NCI-H2081 (cell line): ENCODE measurements around the gene ATG13.

ENCODE experiments used
- DNase-seq, 2 experiments: peaks; one replicate each; lab custom pipeline; 2025; lab: John Stamatoyannopoulos, UW

Gene ATG13

DNA sequence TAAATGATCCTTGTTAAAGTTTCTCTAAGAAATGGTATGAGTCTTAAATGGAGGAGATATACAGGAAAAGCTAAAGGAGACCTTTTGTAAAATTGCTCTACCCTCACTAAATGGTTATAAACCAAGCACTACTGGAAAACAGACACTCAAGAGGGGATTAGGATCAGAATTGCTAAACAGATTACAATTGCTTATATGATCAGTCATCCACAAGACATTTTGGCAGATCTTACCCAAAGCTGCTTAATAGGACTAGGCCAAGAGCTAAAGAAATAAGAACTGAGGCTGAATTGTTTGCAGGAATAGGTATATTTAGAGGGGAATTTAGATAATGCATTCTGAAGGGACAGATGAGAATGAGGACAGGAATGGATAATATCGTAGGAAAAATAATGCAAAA lies 9.8 kb upstream of the ATG13 start:
- DNase-seq: no peak

DNA sequence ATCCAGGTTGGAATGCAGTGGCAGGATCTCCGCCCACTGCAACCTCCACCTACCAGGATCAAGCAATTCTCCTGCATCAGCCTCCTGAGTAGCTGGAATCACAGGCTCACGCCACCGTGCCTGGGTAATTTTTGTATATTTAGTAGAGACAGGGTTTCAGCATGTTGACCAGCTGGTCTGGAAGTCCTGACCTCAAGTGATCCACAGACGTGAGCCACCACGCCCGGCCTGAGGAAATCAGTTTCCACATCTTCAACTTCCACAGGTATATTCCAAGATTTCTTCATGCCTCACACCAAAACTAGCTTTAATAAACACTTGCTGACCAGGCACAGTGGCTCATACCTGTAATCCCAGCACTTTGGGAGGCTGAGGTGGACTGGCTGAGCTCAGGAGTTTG lies 8.0 kb upstream of the ATG13 start:
- no peak for DNase-seq

GRCh38 chr11:46611526-46612304 lies 5.6 kb upstream of the ATG13 start:
- no peak for DNase-seq

- DNase-seq: no peak
Measured at GRCh38 chr11:46612326-46612725, 5.0 kb upstream of the ATG13 start.

DNA sequence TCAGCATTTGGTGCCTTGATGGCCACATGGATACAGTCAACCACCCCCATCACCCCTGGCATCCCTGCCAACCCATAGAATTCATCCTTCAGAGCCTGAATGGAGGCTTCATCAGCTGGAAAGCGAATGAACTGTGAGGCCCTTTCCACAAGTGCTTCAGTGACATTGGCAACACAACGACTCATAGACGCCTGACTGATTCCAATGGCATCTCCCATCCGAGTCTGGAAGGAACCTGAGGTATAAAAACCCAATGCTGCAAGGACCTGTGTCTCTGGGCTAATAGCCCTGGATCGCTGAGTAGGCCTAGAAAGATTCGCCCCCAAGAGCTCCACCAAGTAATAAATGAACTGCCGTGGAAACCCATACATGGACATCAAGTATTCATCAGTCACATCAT lies 1.6 kb upstream of the ATG13 start:
- DNase-seq: no peak

DNA sequence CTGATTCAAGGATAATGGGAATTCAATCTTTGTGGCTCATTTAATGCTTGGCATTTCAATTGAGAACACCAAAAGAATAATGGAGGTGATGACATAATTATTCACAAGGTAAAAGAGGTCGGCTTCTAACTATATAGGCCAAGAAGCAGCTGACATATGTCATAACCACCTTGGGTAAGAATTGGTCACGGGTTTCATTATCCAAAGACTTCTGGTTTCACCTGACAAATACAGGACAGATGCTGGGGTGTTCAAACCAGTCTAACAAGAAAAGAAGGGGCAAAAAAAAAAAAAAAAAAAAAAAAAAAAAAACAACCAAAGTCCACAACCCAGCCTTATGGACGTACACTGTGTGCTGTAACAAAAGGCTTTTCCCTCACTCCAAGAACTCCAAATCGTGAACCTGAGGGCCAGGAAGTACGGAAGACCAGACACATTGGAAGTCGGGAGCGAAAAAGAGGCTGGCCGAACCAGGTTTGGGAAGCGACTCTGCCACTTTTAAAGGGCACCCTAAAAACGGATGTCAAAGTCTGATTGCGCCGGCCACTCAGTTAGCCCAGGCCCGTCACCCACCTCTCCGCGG lies 711 bp upstream of the ATG13 start:
- DNase-seq: no peak

DNA sequence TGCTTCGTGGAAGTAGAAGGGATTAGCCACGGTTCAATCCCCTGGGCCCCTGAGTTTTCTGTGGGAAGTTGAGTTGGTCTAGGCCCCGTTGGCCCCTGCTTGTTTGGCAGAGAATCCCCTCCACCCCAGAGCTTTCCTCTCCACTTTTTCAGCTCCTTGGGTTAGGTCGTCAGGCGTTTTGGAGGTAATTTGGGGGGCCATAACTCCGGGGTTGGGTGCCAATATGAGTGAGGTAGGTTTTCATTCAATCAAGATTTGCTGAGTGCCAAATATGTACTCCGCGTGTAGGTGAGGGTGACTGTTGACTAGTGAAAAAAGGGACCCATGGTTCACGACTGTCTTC lies 590 bp downstream of the ATG13 start:
- DNase-seq: no peak

- DNase-seq: no peak
Measured at GRCh38 chr11:46618837-46619236, 1.5 kb downstream of the ATG13 start.

- no peak for DNase-seq
Measured at GRCh38 chr11:46625406-46625805, 8.1 kb downstream of the ATG13 start.

- DNase-seq: no peak
Measured at GRCh38 chr11:46628961-46629360, 11.6 kb downstream of the ATG13 start.

DNA sequence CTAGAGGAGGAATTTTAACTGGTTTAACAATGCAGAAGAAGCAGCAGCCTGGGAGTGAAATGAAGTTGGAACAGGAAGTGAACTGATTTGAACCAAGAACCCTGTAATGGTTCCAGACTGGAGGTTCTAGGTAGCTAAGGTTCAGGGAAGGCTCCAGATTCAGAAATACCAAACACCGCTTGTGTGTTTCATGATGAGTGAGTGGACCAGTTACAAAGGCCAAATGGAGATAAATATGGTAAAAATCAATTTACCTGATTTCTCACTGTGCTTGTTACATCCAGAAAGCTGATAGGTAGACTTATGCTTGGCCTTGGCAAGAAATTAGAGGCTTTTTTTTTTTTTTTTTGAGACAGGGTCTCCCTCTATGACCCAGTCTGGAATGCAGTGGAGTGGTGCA lies 12.9 kb downstream of the ATG13 start:
- DNase-seq: no peak

- DNase-seq: no peak
Measured at GRCh38 chr11:46631676-46632075, 14.3 kb downstream of the ATG13 start.

- no peak for DNase-seq
Measured at GRCh38 chr11:46632502-46632901, 15.1 kb downstream of the ATG13 start.

- no peak for DNase-seq
Measured at GRCh38 chr11:46633291-46634217, 16.2 kb downstream of the ATG13 start.

DNA sequence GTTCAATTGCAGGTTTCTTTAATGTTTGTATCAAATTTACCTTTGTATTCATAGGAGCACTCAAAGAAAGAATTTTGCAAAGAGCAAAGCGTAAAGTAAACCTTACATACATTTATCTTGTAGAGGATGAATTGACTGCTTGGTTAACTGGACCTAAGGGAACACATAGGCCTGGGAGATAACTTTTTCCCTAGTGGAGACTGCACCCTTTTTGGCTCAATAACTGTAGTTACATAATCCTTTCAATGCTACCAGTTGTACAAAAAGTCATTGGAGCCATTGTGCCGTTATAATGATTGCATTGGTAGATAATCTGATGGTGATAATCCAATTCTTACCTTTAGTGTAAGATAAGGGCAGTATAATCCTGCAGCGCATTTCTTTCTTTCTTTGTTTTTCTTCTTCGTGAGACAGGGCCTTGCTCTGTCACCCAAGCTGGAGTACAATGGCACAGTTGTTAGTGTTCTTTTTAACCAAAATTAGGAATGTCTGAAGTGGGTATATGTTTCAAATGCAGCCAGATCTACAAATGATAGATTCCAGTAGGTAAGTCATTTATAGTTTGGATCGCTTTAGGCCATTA lies 18.3 kb downstream of the ATG13 start:
- DNase-seq: no peak

GRCh38 chr11:46637546-46637945 lies 20.2 kb downstream of the ATG13 start:
- no peak for DNase-seq

DNA sequence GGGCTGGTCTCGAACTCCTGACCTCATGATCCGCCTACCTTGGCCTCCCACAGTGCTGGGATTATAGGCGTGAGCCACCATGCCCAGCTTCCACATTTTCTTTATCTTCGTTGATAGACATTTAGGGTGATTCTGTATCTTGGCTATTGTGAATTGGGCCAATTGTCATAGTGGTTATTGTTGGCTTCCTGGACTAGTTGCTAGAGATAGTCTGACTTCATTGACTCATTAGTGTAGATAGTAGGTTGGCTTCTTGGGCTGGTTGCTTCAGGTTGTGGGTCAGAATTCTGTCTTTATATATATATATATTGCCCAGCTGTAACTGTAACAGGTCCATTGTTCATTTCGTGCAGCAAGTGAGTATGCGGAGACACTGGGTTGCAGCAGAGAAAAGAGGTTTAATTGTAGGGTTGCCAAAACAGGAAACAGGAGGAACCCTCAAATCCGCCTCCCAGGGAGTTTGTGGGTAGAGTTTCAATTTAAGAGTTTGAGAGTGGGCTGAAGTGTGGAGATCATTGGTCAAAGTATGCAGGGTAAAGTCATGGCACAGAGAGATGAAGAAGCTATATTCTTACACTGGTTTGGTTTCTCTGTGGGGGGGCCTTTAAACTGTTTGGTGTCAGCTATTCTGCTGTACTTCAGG lies 22.0 kb downstream of the ATG13 start:
- no peak for DNase-seq

DNA sequence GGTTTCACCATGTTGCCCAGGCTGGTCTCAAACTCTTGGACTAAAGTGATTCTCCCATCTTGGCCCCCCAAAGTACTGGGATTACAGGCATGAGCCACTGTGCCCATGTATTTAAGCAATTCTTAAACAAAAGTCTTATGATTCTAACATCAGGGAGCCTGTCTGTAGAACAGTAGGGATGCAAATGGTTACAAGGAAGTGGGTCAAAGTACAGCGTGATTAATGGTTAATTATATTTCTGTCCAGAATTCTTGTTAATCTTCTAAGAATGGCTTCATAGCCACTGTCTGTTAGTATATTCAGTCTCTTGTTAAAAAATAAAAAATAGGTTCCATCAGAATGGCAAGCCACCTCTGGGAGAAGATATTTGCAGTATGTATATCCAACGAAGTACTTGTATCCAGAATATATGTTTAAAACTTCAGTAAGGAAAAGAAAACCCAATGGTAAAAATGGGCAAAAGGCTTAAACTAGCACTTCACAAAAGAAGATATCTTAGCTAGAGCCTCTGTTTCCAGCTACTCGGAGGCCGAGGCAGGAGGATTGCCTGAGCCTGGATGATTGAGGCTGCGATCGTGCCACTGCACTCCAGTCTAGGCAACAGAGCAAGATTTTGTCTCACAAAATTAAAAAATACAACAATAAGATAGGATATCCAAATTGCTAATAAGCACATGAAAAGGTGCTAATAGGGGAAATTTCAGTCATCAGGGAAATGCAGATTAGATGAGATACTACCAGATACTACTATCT lies 22.9 kb downstream of the ATG13 start:
- no peak for DNase-seq

DNA sequence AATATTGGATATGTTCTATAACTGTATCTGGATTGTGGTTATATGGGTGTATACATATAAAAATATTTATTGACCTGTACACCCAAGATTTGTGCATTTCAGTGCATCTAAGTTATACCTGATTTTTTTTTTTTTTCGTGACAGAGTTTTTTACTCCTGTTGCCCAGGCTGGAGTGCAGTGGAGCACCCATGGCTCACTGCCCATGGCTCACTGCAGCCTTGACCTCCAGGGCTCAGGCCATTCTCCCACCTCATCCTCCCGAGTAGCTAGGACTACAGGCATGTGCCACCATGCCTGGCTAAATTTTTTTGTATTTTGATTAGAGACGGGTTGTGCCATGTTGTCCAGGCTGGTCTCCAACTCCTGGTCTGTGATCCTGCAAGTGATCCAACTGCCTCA lies 24.3 kb downstream of the ATG13 start:
- no peak for DNase-seq

GRCh38 chr11:46642627-46643335 lies 25.4 kb downstream of the ATG13 start:
- no peak for DNase-seq

DNA sequence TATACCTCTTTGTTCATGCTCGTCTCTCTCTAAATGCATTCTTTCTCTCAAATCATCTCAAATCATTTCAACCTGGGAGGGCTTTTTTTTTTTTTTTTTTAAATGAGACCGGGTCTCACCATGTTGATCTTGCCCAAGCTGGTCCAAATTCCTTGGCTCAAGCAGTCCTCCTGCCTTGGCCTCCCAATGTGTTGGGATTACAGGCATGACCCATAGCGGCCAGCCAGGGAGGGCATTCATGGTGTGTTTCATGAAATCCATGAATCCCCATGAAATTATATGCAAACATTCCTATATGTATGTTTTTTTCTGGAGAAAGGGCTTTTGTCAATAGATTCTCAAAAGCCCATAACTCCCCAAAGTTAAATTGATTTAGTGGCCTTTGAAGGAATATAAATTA lies 26.2 kb downstream of the ATG13 start:
- no peak for DNase-seq
